Breast epithelium (tissue), 4 donors: ENCODE measurements around the gene PTPN1. TPM values are rescaled to one million over a fixed set of nuclear protein-coding genes. Genes with fewer than 3 reads are reported as not detected.

Source experiments
- DNase-seq, 2 donors: peaks; one replicate each; pipeline ENCODE4 v3.0.0-alpha.2; 2019; ENCODE audit warnings: low spot score in 2 of 2
- H3K27ac ChIP-seq, 2 donors: fragments of 200-600 bp; sonication (generic) in 1 of 2; one replicate each; pipeline ENCODE4 v1.5.1; 2016 to 2019; ENCODE audit warnings: mild to moderate bottlenecking in 1 of 2
- H3K27me3 ChIP-seq, 2 donors: fragments of 200-600 bp; sonication (generic) in 1 of 2; one replicate each; pipeline versions ENCODE4 v1.5.1 to v1.6.0; 2017 to 2019; ENCODE audit warnings: control low read depth in 1 of 2, mild to moderate bottlenecking in 1 of 2
- H3K36me3 ChIP-seq: fragments of 200-600 bp; one replicate; pipeline ENCODE4 v1.5.1; 2019
- H3K4me1 ChIP-seq, 2 donors: fragments of 200-600 bp; sonication (generic); one replicate each; pipeline ENCODE4 v1.5.1; 2016 to 2019; ENCODE audit warnings: control low read depth in 1 of 2
- H3K4me3 ChIP-seq, 3 donors: fragments of 200-600 bp; sonication (generic); 1 replicate in 2 of 3; 2 replicates in 1 of 3; pipeline ENCODE4 v1.5.1; 2016 to 2019; ENCODE audit warnings: mild to moderate bottlenecking in 3 of 3, moderate library complexity in 2 of 3
- H3K9me3 ChIP-seq, 2 donors: fragments of 200-600 bp; sonication (generic) in 1 of 2; one replicate each; pipeline ENCODE4 v1.5.1; 2016 to 2019; ENCODE audit warnings: control low read depth in 1 of 2
- CTCF ChIP-seq, 3 donors: fragments of 450-650 bp; IDR thresholded peaks; one replicate each; pipeline ENCODE4 v1.5.1; 2016 to 2017; ENCODE audit warnings: antibody characterized with exemption in 3 of 3, mild to moderate bottlenecking in 3 of 3, moderate library complexity in 3 of 3
- POLR2A ChIP-seq: fragments of 450-650 bp; IDR thresholded peaks from one replicate; pipeline ENCODE4 v1.6.1; 2016; ENCODE audit warnings: antibody characterized with exemption, mild to moderate bottlenecking, moderate library complexity
- POLR2AphosphoS5 ChIP-seq, 3 donors: sonication (generic); formaldehyde crosslinking; IDR thresholded peaks; one replicate each; pipeline ENCODE4 v1.6.1; 2017; ENCODE audit warnings: antibody characterized with exemption in 3 of 3
- intact Hi-C: fragments of 100-400 bp; cut with DNase I; formaldehyde crosslinking; loops from one replicate; pipeline ENCODE4 v1.15.1; 2023; ENCODE audit warnings: low total_unique reads
- total RNA-seq, 3 donors: library from RNA; depleted of rRNA; stranded (reverse); fragments of >200 nt; gene quantifications; one replicate each; pipeline ENCODE4 v1.1.0, GENCODE V29; 2016

Gene PTPN1
- total RNA-seq, 3 donors from 2014 or later, result 23.8 to 29.2 (median 28.5) TPM

GRCh38 chr20:50586531-50587232, 76.5 kb downstream of the PTPN1 start:
- H3K4me1 ChIP-seq, result peaks cover 0 to 6% of the 10 kb centered on the region in 2 donors
- intact Hi-C loops, result no loop called here
- H3K27me3 ChIP-seq, result no peaks in the 10 kb centered on the region
- H3K9me3 ChIP-seq, result no peaks in the 10 kb centered on the region
- TF ChIP-seq POLR2AphosphoS5 (IDR thresholded peaks at IDR 0.05) (no peak), POLR2A (no peak), CTCF (IDR thresholded peaks at IDR 0.05) (no peak)
- no peak overlapping the region for H3K4me3 ChIP-seq
- no peak for DNase-seq
- H3K27ac ChIP-seq, result no peak overlapping the region
- H3K36me3 ChIP-seq, result no peaks in the 10 kb centered on the region

- TF ChIP-seq CTCF (IDR thresholded peaks at IDR 0.05), result no peak
- TF ChIP-seq POLR2A, result no peak
- TF ChIP-seq POLR2AphosphoS5 (IDR thresholded peaks at IDR 0.05), result no peak
- intact Hi-C loops, result no loop called here
- Histone ChIP-seq H3K4me3 (no peak overlapping the region), H3K9me3 (no peaks in the 10 kb centered on the region), H3K27ac (peak overlapping the region; percentile 27 to 57), H3K27me3 (no peaks in the 10 kb centered on the region), H3K36me3 (no peaks in the 10 kb centered on the region), H3K4me1 (peaks cover 5 to 9% of the 10 kb centered on the region in 2 donors)
- DNase-seq, result peak in 1 of 2 donors; percentile 37
These were observed 77.2 kb downstream of the PTPN1 start for GRCh38 chr20:50587291-50587961.

- intact Hi-C loops, result no loop called here
These were observed 78.0 kb downstream of the PTPN1 start for GRCh38 chr20:50588034-50588736.

GRCh38 chr20:50589548-50590347, 79.6 kb downstream of the PTPN1 start:
- TF ChIP-seq POLR2A (no peak), CTCF (IDR thresholded peaks at IDR 0.05) (no peak), POLR2AphosphoS5 (IDR thresholded peaks at IDR 0.05) (no peak)
- no peak for DNase-seq
- Histone ChIP-seq H3K9me3 (no peaks in the 10 kb centered on the region), H3K27me3 (no peaks in the 10 kb centered on the region), H3K36me3 (no peaks in the 10 kb centered on the region), H3K4me1 (peaks cover 10 to 15% of the 10 kb centered on the region in 2 donors), H3K4me3 (no peak overlapping the region), H3K27ac (no peak overlapping the region)
- intact Hi-C loops, result no loop called here

More at GRCh38 chr20:50588034-50588736, 78.0 kb downstream of the PTPN1 start:
- no peaks in the 10 kb centered on the region for H3K9me3 ChIP-seq
- peak; percentile 57 to 76 for DNase-seq
- H3K36me3 ChIP-seq, result no peaks in the 10 kb centered on the region
- H3K27me3 ChIP-seq, result no peaks in the 10 kb centered on the region
- no peak overlapping the region for H3K4me3 ChIP-seq
- H3K27ac ChIP-seq, result peak overlapping the region; percentile 27 to 57
- TF ChIP-seq POLR2A (no peak), POLR2AphosphoS5 (IDR thresholded peaks at IDR 0.05) (no peak), CTCF (IDR thresholded peaks at IDR 0.05) (peak; percentile 72 to 81 (median 80))
- H3K4me1 ChIP-seq, result peaks cover 10 to 15% of the 10 kb centered on the region in 2 donors
